GM12873 (cell line): ENCODE data around the gene DTHD1.

Experiments
- CTCF ChIP-seq: IDR thresholded peaks from 2 replicates; pipeline ENCODE4 v1.5.1; 2012; ENCODE audit warnings: low read depth, mild to moderate bottlenecking, moderate library complexity, low read length, control low read depth; ENCODE audit not compliant: insufficient read depth; ENCODE audit errors: missing control alignments

DTHD1 gene

GRCh38 chr4:36325926-36326325 is 44.5 kb downstream of the DTHD1 start:
- TF ChIP-seq CTCF = no peak

- TF ChIP-seq CTCF = no peak
These were observed 45.1 kb downstream of the DTHD1 start for GRCh38 chr4:36326476-36327029.

- TF ChIP-seq CTCF = no peak
These were observed 46.0 kb downstream of the DTHD1 start for GRCh38 chr4:36327400-36327799.

- TF ChIP-seq CTCF = no peak
These were observed 46.7 kb downstream of the DTHD1 start for GRCh38 chr4:36328130-36328529.

- no peak for TF ChIP-seq CTCF
These were observed 47.8 kb downstream of the DTHD1 start for GRCh38 chr4:36329228-36329627.

GRCh38 chr4:36330796-36331195 is 49.4 kb downstream of the DTHD1 start:
- no peak for TF ChIP-seq CTCF

- no peak for TF ChIP-seq CTCF
These were observed 50.8 kb downstream of the DTHD1 start for GRCh38 chr4:36332023-36332781.
